ENCODE measurements around the gene MDN1.

MDN1 gene

GRCh38 chr6:89597988-89598387 lies 221.6 kb downstream of the MDN1 start:
- Histone ChIP-seq H3K9me3 (ENCODE audit: control insufficient read depth in 2 of 2, low read length in 2 of 2) (no peaks in the 10 kb centered on the region), H3K4me1 (ENCODE audit: control insufficient read depth in 2 of 2, insufficient read depth in 2 of 2, low read length in 2 of 2) (no peaks in the 10 kb centered on the region), H3K27me3 (ENCODE audit: control insufficient read depth in 2 of 2, insufficient read depth in 2 of 2, low read length in 2 of 2) (no peaks in the 10 kb centered on the region), H3K4me3 (ENCODE audit: low read length in 2 of 2) (no peak overlapping the region), H3K27ac (ENCODE audit: low read depth in 2 of 2, low read length in 2 of 2) (no peak overlapping the region), H3K36me3 (ENCODE audit: control insufficient read depth in 2 of 2, insufficient read depth in 2 of 2, low read length in 2 of 2) (no peaks in the 10 kb centered on the region), H3K9ac (ENCODE audit: low read depth in 1 of 2, low read length in 2 of 2) (no peak overlapping the region)

- Histone ChIP-seq H3K4me1 (ENCODE audit: control insufficient read depth in 2 of 2, insufficient read depth in 2 of 2, low read length in 2 of 2) (no peaks in the 10 kb centered on the region), H3K9me3 (ENCODE audit: control insufficient read depth in 2 of 2, low read length in 2 of 2) (no peaks in the 10 kb centered on the region), H3K4me3 (ENCODE audit: low read length in 2 of 2) (no peak overlapping the region), H3K36me3 (ENCODE audit: control insufficient read depth in 2 of 2, insufficient read depth in 2 of 2, low read length in 2 of 2) (no peaks in the 10 kb centered on the region), H3K27me3 (ENCODE audit: control insufficient read depth in 2 of 2, insufficient read depth in 2 of 2, low read length in 2 of 2) (no peaks in the 10 kb centered on the region), H3K27ac (ENCODE audit: low read depth in 2 of 2, low read length in 2 of 2) (no peak overlapping the region), H3K9ac (ENCODE audit: low read depth in 1 of 2, low read length in 2 of 2) (no peak overlapping the region)
Observed at GRCh38 chr6:89597372-89597771, 222.2 kb downstream of the MDN1 start.

GRCh38 chr6:89596484-89596883 lies 223.1 kb downstream of the MDN1 start:
- Histone ChIP-seq H3K27me3 (ENCODE audit: control insufficient read depth in 2 of 2, insufficient read depth in 2 of 2, low read length in 2 of 2) (no peaks in the 10 kb centered on the region), H3K9me3 (ENCODE audit: control insufficient read depth in 2 of 2, low read length in 2 of 2) (no peaks in the 10 kb centered on the region), H3K9ac (ENCODE audit: low read depth in 1 of 2, low read length in 2 of 2) (no peak overlapping the region), H3K4me1 (ENCODE audit: control insufficient read depth in 2 of 2, insufficient read depth in 2 of 2, low read length in 2 of 2) (no peaks in the 10 kb centered on the region), H3K36me3 (ENCODE audit: control insufficient read depth in 2 of 2, insufficient read depth in 2 of 2, low read length in 2 of 2) (no peaks in the 10 kb centered on the region), H3K27ac (ENCODE audit: low read depth in 2 of 2, low read length in 2 of 2) (no peak overlapping the region), H3K4me3 (ENCODE audit: low read length in 2 of 2) (no peak overlapping the region)

GRCh38 chr6:89596056-89596455 lies 223.5 kb downstream of the MDN1 start:
- H3K9ac ChIP-seq (ENCODE audit: low read depth in 1 of 2, low read length in 2 of 2) = no peak overlapping the region
- H3K27ac ChIP-seq (ENCODE audit: low read depth in 2 of 2, low read length in 2 of 2) = no peak overlapping the region
- H3K9me3 ChIP-seq (ENCODE audit: control insufficient read depth in 2 of 2, low read length in 2 of 2) = no peaks in the 10 kb centered on the region
- H3K4me3 ChIP-seq (ENCODE audit: low read length in 2 of 2) = no peak overlapping the region
- H3K4me1 ChIP-seq (ENCODE audit: control insufficient read depth in 2 of 2, insufficient read depth in 2 of 2, low read length in 2 of 2) = no peaks in the 10 kb centered on the region
- no peaks in the 10 kb centered on the region for H3K36me3 ChIP-seq (ENCODE audit: control insufficient read depth in 2 of 2, insufficient read depth in 2 of 2, low read length in 2 of 2)
- H3K27me3 ChIP-seq (ENCODE audit: control insufficient read depth in 2 of 2, insufficient read depth in 2 of 2, low read length in 2 of 2) = no peaks in the 10 kb centered on the region
